ENCODE data around the gene FARP1.

- TF ChIP-seq CTCF (IDR thresholded peaks at IDR 0.05) (no peak), POLR2A (IDR thresholded peaks at IDR 0.05) (no peak)
Observed at GRCh38 chr13:98315902-98316301, 173.0 kb downstream of the FARP1 start.
